ENCODE data around the gene LZTR1. TPM values are rescaled to one million over a fixed set of nuclear protein-coding genes. Genes with fewer than 3 reads are reported as not detected.
"Not testable (repeated sequence)": the region's sequence is repeated elsewhere in the genome, so short reads cannot be mapped to it uniquely, and the experiment has no call there.

The LZTR1 gene
- total RNA-seq, 2 experiments from 2014 or later = 39.3 to 43.4 TPM

DNA sequence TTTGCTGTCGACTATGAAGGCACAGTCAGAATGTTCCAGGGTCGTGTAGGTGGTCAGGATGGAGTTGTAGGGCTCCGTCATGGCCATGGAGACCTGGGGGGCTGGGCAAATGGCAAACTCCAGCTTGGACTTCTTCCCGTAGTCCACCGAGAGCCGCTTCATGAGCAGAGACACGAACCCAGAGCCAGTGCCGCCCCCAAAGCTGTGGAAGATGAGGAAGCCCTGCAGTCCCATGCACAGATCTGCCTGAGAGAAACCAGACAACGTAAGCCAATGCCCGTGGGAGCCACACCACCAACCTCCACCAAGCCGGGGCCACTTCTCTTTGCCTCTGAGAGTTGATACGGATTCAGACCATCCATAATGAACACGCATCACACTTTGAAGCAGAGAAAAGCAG lies 27.1 kb downstream of the LZTR1 start:
- H3K4me3 Mint-ChIP-seq; H3K36me3 Mint-ChIP-seq; H3K9me3 Mint-ChIP-seq; H3K27me3 Mint-ChIP-seq; DNase-seq; H3K27ac Mint-ChIP-seq; H3K4me1 Mint-ChIP-seq (ENCODE audit: low read depth); POLR2A ChIA-PET; intact Hi-C loops (cut with micrococcal nuclease): not testable (repeated sequence)
- CTCF ChIA-PET = interaction anchor here (1.3 kb wide), 1 partner anchor 11 kb away, joined by 3 read pairs; no protein-coding TSS in a partner anchor

DNA sequence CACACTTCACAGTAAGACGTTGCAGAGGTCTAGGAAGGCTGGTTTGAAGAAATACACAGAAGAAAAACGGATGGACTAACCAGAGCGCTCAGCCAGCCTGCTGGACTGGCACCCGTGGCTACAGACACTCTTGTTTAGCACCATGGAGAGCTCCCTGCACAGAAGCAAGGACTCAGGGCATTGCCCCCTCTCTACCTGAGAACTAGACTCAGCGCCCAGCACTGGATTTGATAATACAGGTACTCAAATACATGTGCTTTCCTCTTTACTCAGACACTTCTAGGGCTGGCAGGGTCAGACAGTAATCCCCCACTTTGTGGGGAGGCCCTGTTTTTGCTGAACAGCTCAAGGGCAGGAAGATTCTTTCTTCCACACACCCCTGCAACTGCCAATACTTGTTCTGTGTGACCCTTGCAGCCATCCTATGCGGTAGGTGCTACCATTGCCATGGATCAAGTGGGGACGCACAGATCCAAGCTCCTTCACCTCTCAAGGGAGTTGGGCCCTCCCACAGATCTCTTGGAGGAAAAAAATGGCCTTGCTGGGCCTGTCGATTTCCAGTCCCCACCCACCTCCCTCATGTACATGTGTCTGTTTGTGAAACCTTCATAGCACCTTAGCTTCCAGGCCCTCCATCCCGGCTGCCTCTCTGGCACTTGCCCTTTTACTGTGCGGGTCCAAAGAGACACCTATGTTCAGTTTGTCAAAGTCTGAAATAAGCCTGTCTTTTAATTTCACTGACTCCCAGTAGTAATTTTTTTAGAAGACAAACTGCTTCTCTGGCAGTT lies 27.7 kb downstream of the LZTR1 start:
- H3K4me3 Mint-ChIP-seq = no peak overlapping the region
- peaks cover 11% of the 10 kb centered on the region for H3K4me1 Mint-ChIP-seq (ENCODE audit: low read depth)
- intact Hi-C loops (cut with micrococcal nuclease) = no loop called here
- no peaks in the 10 kb centered on the region for H3K27me3 Mint-ChIP-seq
- no peaks in the 10 kb centered on the region for H3K36me3 Mint-ChIP-seq
- DNase-seq = peak; percentile 39
- H3K9me3 Mint-ChIP-seq = no peaks in the 10 kb centered on the region
- POLR2A ChIA-PET = no interaction called here
- no peak overlapping the region for H3K27ac Mint-ChIP-seq
- CTCF ChIA-PET = interaction anchor here (1.3 kb wide), 1 partner anchor 10 kb away, joined by 3 read pairs; no protein-coding TSS in a partner anchor

GRCh38 chr22:21010426-21011113 lies 28.5 kb downstream of the LZTR1 start:
- Mint-ChIP-seq H3K27ac (no peak overlapping the region), H3K9me3 (no peaks in the 10 kb centered on the region), H3K27me3 (no peaks in the 10 kb centered on the region), H3K36me3 (no peaks in the 10 kb centered on the region), H3K4me1 (ENCODE audit: low read depth) (peaks cover 17% of the 10 kb centered on the region), H3K4me3 (no peak overlapping the region)
- intact Hi-C loops (cut with micrococcal nuclease) = no loop called here
- POLR2A ChIA-PET = no interaction called here
- CTCF ChIA-PET = interaction anchor here (1.3 kb wide), 1 partner anchor 9 kb away, joined by 3 read pairs; no protein-coding TSS in a partner anchor
- DNase-seq = no peak

DNA sequence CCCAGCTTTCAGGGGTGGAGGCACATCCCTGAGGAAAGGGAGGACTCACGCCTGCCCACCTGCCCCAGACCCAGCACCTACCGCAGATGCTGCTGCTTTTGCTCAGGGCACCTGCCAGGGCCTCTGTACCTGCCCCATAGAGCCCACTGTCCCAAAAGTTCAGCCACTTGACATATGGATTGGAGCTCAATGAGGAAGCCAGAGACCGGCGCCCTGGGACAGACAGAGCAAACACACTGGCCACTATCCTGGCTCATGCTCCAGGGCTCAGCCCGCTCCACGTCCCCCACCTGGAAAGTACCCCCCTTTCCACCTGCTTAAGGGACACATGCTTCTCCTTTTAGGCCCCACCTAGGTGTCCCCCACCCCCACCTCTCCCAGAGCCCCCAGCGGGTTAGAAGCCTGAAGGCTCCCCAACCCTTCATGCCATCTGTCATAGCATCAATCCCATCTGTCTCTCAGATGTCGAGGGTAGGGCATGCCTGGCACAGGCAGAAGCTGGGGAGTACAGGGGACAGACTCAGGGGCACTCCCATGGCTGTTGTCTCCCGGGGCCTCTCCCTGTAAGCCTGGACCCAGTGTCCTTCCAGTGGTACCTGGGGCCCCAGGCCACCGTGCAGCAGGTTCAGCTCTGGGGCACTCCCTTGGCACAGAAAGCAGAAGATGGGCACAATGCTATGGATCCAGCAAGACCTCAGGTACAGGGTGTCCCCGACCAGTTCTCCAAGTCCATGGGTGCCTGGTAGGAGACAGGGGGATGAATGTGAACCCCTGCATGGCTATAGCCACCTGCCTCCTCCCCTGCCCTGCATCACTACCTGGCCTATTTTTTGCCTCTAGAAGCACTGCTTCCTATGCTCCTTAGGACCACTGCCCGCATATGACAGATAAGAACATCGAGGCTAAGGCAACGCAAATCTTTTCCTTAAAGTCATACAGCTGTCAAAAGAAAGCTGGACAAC lies 30.6 kb downstream of the LZTR1 start:
- DNase-seq = no peak
- no peak overlapping the region for H3K27ac Mint-ChIP-seq
- intact Hi-C loops (cut with micrococcal nuclease) = no loop called here
- POLR2A ChIA-PET = interaction anchor here (1.7 kb wide), 2 partner anchors 10 to 31 kb away, joined by 3 to 7 read pairs; partner anchors contain the start of genes LZTR1 and THAP7
- H3K4me1 Mint-ChIP-seq (ENCODE audit: low read depth) = peaks cover 20% of the 10 kb centered on the region
- H3K27me3 Mint-ChIP-seq = no peaks in the 10 kb centered on the region
- H3K36me3 Mint-ChIP-seq = no peaks in the 10 kb centered on the region
- no peaks in the 10 kb centered on the region for H3K9me3 Mint-ChIP-seq
- peak overlapping the region; percentile 89 for H3K4me3 Mint-ChIP-seq
- CTCF ChIA-PET = interaction anchor here (0.6 to 0.9 kb wide), 2 partner anchors 10 to 90 kb away, joined by 3 read pairs; no protein-coding TSS in a partner anchor

DNA sequence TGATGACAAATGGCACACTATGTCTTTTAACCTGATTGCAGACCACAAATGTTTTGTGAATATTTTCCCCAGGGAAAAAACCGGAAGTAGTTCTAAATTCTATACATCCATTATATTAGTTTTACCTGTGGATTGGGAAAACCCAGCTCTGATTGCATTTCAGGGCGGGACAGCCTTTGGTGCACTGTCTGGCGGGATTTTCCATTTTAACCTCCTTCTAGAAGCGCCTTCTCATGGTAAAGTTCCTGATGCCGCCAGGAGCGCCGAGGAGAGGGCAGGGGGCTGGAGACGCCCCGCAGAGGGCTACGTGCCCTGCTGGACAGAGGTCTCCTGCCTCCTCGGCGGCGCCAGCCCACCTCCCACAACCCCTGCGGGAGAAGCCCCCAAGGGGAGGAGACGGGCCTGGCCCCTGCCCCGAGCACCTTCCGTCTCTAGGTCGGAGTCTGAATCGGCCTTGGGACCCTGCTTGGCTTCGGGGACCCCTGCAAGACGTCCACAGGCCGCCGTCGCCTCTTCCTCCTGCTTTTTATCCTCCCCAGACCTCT lies 31.6 kb downstream of the LZTR1 start:
- DNase-seq = no peak
- Mint-ChIP-seq H3K4me3 (peak overlapping the region; percentile 89), H3K27me3 (no peaks in the 10 kb centered on the region), H3K9me3 (no peaks in the 10 kb centered on the region), H3K4me1 (ENCODE audit: low read depth) (peaks cover 20% of the 10 kb centered on the region), H3K36me3 (no peaks in the 10 kb centered on the region), H3K27ac (peak overlapping the region; percentile 70)
- CTCF ChIA-PET = interaction anchor here (0.9 kb wide), 1 partner anchor 89 kb away, joined by 3 read pairs; no protein-coding TSS in a partner anchor
- intact Hi-C loops (cut with micrococcal nuclease) = loop anchor here (1.0 kb wide), 1 partner anchor 11 kb away; the partner anchor contains the start of gene THAP7
- POLR2A ChIA-PET = interaction anchor here (1.7 kb wide), 2 partner anchors 11 to 32 kb away, joined by 3 to 7 read pairs; partner anchors contain the start of genes LZTR1 and THAP7

DNA sequence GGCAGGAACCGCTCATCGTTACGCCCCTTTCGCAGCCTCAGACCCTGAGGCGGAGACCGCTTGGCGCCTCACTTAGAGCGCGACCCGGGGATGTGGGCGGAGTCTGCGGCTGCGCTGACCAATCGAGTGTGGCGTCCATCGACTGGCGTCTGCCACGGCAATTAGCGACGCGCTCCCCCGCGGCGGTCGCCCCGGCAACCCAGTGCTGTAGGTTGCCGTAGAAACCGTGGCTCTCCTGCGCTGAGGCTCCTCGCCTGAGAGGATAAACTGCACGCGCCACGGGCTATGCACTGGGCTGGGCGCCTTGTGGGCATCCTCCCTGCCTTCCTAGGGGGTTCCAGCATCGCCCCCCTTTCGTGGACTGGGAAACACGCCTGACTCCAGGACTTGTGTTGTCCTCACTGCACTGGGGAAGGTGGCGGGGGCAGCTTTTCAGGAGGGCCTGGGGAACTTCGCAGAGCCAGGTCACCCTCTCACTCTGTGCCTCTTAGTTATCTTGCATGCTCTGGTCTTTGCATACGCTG lies 32.2 kb downstream of the LZTR1 start:
- Mint-ChIP-seq H3K27me3 (no peaks in the 10 kb centered on the region), H3K4me1 (ENCODE audit: low read depth) (peaks cover 20% of the 10 kb centered on the region), H3K9me3 (no peaks in the 10 kb centered on the region), H3K4me3 (peak overlapping the region; percentile 89), H3K36me3 (no peaks in the 10 kb centered on the region), H3K27ac (peak overlapping the region; percentile 70)
- intact Hi-C loops (cut with micrococcal nuclease) = loop anchor here (1.0 kb wide), 1 partner anchor 12 kb away; the partner anchor contains the start of gene THAP7
- ChIA-PET POLR2A (interaction anchor here (1.7 kb wide), 1 partner anchor 12 kb away, joined by 7 read pairs; the partner anchor contains the start of gene THAP7), CTCF (interaction anchor here (1.4 kb wide), 1 partner anchor 32 kb away, joined by 5 read pairs; the partner anchor contains the start of gene LZTR1)
- peak; percentile 92 for DNase-seq

- Mint-ChIP-seq H3K27me3 (no peaks in the 10 kb centered on the region), H3K9me3 (no peaks in the 10 kb centered on the region), H3K27ac (peak within 1 kb of the TSS; percentile 70), H3K4me1 (ENCODE audit: low read depth) (peaks cover 20% of the 10 kb centered on the region), H3K4me3 (peak within 1 kb of the TSS; percentile 89), H3K36me3 (no peaks in the 10 kb centered on the region)
- CTCF ChIA-PET = interaction anchor here (0.9 to 1.4 kb wide), 2 partner anchors 33 to 87 kb away, joined by 3 to 5 read pairs; partner anchors contain the start of gene LZTR1
- POLR2A ChIA-PET = interaction anchor here (1.1 kb wide), 1 partner anchor 12 kb away, joined by 3 read pairs; the partner anchor contains the start of gene THAP7
- DNase-seq = no peak
- intact Hi-C loops (cut with micrococcal nuclease) = loop anchor here (1.0 kb wide), 1 partner anchor 13 kb away; the partner anchor contains the start of gene THAP7
These were observed 32.8 kb downstream of the LZTR1 start, which contains the start of gene P2RX6 for GRCh38 chr22:21014726-21015465. Gene P2RX6, plus strand, starts transcription at chr22:21015165. Its CDS starts 10 bp downstream, at chr22:21015175.

DNA sequence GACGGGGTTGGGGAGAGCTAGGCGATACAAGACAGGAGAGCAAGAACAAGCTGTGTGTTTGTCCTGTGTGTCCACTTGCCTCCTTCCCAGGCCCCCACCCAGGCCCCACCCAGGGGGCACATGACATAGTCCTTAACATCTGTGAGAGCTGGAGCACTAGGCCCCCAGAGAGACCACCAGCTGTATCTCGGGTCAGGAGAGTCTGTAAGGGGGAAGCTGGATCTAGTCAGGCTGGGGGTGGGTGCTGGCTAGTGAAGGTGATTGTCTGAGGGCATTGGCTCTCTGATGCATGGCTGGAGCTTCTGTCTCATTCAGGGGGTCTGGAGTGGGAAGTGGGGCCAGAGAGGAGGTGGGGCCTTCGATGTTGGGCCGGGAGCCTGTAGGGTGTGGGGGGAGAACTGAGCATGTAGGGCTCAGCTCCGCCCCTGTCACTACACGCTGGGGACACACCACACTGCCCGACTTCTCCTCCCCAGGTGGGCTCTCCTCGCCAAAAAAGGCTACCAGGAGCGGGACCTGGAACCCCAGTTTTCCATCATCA lies 33.4 kb downstream of the LZTR1 start:
- POLR2A ChIA-PET = interaction anchor here (1.1 kb wide), 1 partner anchor 13 kb away, joined by 3 read pairs; the partner anchor contains the start of gene THAP7
- Mint-ChIP-seq H3K4me1 (ENCODE audit: low read depth) (peaks cover 20% of the 10 kb centered on the region), H3K9me3 (no peaks in the 10 kb centered on the region), H3K27me3 (no peaks in the 10 kb centered on the region), H3K27ac (no peak overlapping the region), H3K4me3 (no peak overlapping the region), H3K36me3 (no peaks in the 10 kb centered on the region)
- no peak for DNase-seq
- intact Hi-C loops (cut with micrococcal nuclease) = no loop called here
- CTCF ChIA-PET = interaction anchor here (0.9 to 1.4 kb wide), 2 partner anchors 33 to 87 kb away, joined by 3 to 5 read pairs; partner anchors contain the start of gene LZTR1

GRCh38 chr22:21016644-21017420 lies 34.7 kb downstream of the LZTR1 start:
- peaks cover 20% of the 10 kb centered on the region for H3K4me1 Mint-ChIP-seq (ENCODE audit: low read depth)
- no peaks in the 10 kb centered on the region for H3K27me3 Mint-ChIP-seq
- ChIA-PET CTCF (no interaction called here), POLR2A (no interaction called here)
- no peak overlapping the region for H3K4me3 Mint-ChIP-seq
- no peaks in the 10 kb centered on the region for H3K36me3 Mint-ChIP-seq
- no peaks in the 10 kb centered on the region for H3K9me3 Mint-ChIP-seq
- no peak overlapping the region for H3K27ac Mint-ChIP-seq
- intact Hi-C loops (cut with micrococcal nuclease) = no loop called here
- no peak for DNase-seq
